SW 1271 (cell line): ENCODE data around the gene CRACR2B.

Source experiments
- DNase-seq, 2 experiments: peaks; one replicate each; lab custom pipeline; 2025; lab: John Stamatoyannopoulos, UW

CRACR2B gene

GRCh38 chr11:811446-812245 lies 16.1 kb upstream of the CRACR2B start:
- DNase-seq: no peak

DNA sequence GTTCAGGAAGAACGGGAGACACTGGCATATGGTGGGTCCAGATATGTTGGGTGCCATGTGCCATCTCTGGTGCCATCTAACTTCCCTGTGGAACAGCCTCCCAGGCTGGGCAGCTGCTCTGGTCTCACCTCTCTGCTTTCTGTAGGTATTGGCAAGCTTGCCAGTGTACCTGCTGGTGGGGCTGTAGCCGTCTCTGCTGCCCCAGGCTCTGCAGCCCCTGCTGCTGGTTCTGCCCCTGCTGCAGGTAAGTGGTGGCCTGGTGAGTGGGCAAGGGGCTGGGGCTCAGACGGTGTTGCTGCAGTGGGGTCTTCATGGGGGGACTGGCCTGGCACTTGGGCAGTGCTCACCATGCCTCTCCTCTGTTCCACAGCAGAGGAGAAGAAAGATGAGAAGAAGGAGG lies 15.3 kb upstream of the CRACR2B start:
- no peak for DNase-seq

DNA sequence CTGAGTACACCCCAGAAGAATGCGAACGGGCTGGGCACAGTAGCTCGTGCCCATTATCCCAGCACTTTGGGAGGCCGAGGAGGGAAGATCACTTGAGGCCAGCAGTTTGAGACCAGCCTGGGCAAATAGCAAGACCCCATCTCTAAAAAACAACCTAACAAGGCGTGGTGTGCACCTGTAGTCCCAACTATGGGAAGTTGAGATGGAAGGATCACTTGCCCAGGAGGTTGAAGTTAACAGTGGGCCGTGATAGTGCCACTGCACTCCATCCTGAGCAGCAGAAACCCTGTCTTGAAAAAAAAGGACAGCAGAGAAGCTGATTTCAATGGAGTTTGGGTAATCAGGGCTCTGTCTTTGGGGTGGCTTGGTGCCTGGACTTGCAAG lies 14.7 kb upstream of the CRACR2B start:
- DNase-seq: no peak

DNA sequence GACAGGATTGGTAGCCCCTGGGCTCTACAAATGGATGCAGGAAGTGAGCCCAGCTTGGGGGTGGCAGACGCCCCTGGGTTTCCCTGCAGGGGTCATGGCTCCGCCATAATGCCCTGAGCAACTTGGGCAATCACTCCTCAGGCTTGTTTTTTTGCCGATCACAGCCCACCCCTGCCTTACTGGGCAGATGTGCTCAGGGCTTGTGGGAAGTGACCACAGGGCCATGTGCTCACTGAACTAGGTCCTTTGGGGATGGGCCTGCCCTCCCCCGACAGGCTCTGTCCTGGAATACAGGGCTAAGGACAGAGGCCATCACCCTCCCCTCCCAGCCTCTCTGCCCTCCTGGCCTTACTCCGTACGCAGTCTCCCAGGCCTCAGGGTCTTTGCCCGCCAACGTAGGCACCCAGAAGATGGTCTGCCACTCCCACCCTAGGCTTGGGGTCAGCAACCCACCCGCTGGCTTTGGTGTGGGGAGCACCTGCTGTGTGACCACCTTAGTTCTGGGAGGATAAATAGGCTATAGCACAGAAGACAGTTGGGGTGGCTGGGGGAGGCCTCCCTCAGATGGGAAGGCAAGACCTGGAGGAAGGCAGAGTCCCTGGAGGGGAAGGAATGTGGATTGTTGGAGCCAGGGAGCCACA lies 14.1 kb upstream of the CRACR2B start:
- no peak for DNase-seq

DNA sequence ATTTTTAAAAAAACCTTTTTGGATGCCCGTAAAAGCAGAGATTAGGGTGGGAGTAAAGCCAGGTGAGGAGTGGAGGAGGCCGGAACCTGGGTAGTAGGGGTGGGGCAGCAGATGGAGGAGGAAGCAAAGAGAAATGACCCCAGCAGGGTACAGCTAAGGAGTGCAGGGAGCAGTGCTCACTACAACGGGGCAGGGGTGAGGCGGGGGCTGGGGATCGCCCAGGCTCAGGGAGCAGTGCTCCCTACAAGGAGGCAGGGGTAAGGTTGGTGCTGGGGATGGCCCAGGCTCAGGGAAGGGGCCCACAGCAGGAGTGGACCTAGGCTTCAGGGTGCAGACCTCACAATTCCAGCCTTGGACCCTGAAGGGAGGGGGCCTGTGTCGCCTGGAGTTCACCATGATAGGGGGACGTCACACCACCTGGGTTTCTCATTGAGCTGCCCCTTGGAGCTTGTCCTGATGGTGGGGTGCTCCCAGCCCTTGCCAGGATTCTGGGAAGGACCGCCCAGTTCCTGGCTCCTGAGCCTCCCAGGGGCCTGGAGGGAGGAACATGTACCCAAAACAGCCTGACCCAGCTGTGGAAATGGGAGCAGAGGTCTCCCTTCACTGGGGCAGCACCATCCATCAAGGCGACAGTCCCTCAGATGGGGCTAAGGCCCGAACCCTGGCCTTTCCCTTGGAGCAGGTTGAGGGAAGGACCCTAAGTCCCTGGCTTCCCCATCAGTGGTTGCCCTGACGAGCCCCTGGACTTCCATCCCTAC lies 11.9 kb upstream of the CRACR2B start:
- DNase-seq: no peak

DNA sequence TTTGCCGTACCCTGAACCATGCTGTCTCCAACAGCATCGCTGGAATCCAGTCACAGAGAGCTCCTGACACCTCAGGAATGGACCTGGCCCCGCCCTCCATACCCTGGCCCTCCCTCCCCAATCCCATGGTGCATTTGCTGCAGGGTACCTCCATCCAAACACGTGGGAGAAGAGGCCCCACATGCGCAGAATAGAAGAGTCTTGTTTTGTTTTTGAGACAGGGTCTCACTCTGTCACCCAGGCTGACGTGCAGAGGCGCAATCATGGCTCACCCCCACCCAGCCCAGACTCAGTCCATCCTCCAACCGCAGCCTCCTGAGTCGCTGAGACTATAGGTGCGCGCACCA lies 11.3 kb upstream of the CRACR2B start:
- DNase-seq: no peak

DNA sequence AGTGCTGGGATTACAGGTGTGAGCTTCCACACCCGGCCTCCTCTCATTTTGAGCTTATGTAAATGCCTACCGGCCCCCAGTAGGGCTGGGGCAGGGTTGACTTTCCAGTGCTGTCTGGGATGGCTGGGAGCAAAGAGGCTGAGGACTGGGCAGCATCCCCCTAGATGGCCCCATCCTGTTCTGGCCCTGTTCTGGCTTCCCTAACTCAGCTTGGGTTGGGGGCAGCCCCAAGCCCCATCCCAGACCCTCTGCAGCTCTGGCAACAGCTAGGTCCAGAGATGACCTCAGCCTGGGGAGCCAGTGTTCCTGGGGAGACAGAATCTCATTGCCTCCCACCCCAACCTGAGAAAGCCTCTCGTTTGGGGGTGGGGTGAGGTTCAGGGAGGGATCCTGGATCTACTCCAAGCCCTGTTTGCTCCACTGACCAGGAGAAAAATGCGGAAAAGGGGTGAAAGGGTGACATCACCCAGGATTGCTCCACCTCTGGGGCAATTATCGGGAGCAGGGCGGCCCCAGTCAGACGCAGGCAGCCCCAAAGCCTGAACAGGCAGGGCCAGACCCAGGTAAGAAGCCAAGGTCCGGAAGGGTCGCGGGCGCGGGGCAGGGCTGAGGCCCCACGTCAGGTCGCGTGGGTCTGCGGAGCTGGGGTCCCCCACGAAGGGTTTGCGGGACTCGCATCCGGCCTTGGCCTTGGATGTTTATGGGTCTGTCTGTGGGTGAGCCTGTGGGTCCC lies 9.2 kb upstream of the CRACR2B start, which contains the start of gene PNPLA2:
Gene PNPLA2, plus strand, starts transcription at position 519 of the 733 bp plus-strand sequence. CDS start 805 bp downstream, outside the sequence.
- DNase-seq: no peak

DNA sequence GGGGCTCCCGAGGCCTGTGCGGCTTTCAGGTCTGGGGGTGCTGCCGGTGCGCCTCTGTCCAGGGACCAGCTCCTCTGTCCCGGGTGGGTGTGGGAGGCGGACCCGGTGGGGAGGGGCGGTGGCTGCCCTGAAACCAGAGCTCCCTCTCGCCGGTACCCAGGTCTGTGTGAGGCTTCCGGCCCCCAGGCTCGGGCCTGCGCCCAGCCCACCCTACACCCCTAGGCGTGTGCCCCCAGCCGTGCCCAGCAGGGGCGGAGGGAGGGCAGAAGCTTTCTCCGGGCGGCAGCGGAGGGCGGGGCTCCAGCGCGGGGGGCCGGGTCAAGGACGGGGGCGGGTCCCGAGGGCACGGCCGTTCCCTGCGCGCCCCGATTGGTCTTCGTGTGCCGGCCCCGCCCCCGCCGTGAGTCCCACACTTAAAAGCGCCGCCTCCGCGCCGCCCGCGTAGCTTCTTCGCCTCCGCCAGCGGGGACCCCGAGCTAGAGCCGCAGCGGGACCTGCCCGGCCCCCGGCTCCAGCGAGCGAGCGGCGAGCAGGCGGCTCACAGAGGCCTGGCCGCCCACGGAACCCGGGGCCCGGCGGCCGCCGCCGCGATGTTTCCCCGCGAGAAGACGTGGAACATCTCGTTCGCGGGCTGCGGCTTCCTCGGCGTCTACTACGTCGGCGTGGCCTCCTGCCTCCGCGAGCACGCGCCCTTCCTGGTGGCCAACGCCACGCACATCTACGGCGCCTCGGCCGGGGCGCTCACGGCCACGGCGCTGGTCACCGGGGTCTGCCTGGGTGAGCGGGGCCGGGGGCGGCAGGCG lies 8.4 kb upstream of the CRACR2B start:
- peak in 1 of 2 experiments; percentile 82 for DNase-seq

DNA sequence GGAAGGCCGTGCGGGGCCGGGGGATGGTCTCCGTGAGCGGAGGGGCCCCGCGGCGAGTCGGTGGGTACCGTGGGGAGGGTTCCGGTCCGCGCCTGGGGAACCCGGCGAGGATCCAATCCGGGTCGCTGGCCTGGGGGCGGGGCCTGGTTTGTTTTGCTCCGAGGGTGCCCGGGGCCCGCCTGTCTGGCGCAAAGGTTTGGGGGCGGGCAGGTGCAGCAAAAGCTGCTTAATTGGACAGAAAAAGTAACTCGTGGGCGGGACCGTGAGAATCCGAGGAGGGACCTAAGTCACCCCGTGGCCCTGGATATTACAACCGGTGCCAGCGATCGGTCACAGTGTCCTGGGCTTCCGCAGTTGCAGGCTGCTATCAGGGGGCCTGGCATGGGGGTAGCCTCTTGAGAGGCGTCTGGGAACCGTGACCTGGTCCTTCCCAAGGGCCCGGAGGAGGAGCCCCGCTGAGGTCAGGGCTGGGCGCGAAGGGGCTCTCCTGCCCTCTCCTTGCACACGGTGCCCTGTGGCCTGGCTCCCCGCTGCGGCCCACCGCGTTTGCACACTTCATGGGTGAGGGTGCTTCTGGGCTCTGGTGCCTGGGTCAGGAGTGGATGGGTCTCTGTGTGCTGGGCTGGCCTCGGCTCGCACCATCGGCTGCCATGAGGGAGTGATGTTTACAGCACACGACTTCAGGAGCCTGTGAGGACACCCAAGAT lies 7.6 kb upstream of the CRACR2B start:
- DNase-seq: peak; percentile 86 to 89

GRCh38 chr11:820655-821511 lies 6.8 kb upstream of the CRACR2B start:
- DNase-seq: peak in 1 of 2 experiments; percentile 81

DNA sequence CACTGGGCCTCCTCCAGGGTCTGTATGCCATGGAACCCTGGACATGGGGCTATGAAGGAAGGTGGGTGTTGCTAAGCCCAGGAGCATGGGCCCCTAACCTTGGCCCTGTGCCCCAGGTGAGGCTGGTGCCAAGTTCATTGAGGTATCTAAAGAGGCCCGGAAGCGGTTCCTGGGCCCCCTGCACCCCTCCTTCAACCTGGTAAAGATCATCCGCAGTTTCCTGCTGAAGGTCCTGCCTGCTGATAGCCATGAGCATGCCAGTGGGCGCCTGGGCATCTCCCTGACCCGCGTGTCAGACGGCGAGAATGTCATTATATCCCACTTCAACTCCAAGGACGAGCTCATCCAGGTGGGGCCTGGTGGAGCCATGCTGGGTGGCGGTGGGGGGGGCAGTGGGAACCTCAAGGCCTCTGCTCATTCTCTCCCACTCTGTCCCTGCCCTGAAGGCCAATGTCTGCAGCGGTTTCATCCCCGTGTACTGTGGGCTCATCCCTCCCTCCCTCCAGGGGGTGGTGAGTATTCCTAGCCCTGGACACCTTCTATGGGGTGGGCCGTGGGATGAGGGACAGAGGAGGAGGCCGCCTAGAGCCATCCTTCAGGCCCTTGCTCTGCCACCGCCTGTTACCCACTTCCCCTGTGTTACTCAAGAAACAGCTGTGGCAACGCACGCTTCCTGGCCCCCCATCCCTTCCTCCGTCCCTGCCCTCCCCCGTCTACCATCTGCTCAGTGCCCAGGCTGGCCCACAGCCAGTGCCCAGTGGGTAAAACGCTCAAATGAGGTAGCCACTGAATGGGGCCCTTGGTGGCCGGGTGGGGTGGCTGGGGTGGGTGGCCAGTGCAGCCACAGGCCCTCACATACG lies 6.0 kb upstream of the CRACR2B start:
- no peak for DNase-seq

DNA sequence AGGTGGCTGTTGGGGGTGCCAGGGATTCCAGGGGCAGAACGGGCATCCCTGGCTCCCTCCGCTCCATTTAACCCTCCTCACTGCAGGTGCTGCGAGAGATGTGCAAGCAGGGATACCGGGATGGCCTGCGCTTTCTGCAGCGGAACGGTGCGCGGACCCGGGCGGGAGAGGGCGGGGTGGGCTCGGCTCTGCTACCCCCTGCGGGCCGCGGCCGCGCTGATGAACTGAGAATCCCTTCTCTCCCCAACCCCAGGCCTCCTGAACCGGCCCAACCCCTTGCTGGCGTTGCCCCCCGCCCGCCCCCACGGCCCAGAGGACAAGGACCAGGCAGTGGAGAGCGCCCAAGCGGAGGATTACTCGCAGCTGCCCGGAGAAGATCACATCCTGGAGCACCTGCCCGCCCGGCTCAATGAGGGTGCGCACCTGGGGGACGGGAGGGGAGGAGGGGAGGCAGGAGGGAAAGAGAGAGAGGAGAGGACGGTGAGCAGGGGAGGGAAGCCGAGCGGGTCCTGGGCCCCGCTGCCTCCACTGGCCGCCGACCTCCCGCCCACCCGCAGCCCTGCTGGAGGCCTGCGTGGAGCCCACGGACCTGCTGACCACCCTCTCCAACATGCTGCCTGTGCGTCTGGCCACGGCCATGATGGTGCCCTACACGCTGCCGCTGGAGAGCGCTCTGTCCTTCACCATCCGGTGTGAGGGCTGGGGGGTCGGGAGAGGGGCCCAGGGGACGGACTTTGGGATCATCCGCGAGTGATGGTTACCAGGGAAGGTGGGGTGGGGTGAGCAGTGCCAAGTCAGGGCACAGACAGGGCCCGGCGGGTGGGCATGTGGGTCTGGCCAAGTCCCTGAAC lies 4.1 kb upstream of the CRACR2B start:
- DNase-seq: no peak

- DNase-seq: no peak
Measured at GRCh38 chr11:824292-824880, 3.3 kb upstream of the CRACR2B start.

DNA sequence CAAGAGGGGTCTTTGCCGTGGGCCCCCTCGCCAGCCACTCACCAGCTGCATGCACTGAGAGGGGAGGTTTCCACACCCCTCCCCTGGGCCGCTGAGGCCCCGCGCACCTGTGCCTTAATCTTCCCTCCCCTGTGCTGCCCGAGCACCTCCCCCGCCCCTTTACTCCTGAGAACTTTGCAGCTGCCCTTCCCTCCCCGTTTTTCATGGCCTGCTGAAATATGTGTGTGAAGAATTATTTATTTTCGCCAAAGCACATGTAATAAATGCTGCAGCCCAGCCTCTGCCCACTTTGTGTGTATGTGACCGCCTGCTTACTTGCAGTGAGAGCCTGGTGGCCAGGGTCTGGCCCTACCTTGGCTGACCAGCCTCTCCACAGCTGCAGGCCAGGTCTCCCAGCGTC lies 2.8 kb upstream of the CRACR2B start:
- DNase-seq: no peak

GRCh38 chr11:825366-826226 lies 2.1 kb upstream of the CRACR2B start:
- no peak for DNase-seq

GRCh38 chr11:826227-826621 lies 1.5 kb upstream of the CRACR2B start:
- no peak for DNase-seq

DNA sequence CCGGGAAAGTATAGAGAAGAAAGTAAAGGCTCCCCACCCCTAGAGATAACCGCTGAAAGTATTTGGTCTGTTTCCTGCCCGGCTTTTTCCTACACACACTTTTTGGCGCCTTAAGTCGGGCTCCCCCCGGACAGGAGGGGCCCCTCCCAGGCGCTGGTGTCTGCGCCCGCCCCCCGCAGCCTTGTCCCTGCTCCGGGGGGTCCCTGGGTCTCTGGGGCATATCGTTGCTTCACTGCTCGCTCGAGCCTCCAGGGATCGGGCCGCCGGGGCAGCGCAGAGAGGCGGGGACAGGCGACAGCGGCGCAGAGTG lies 928 bp upstream of the CRACR2B start:
- no peak for DNase-seq
